GM12892 (cell line): Measurements from ENCODE around the gene ZCCHC14.

Experiments
- DNase-seq: peaks from one replicate; pipeline ENCODE4 v3.0.0; 2011; ENCODE audit not compliant: insufficient read length
- FAIRE-seq: peaks from 2 replicates; lab custom pipeline; 2011; peaks lifted over from hg19 to GRCh38; lab: Jason Lieb, UNC
- POLR2A ChIP-seq: IDR thresholded peaks from 2 replicates; pipeline ENCODE4 v1.6.1; 2011; ENCODE audit warnings: low read depth, low read length, control low read depth
- POLR2AphosphoS5 ChIP-seq: IDR thresholded peaks from 2 replicates; pipeline ENCODE4 v1.6.1; 2011; ENCODE audit warnings: low read depth, low read length, control low read depth
- TAF1 ChIP-seq: IDR thresholded peaks from 2 replicates; pipeline ENCODE4 v1.6.1; 2011; ENCODE audit warnings: low read depth, mild to moderate bottlenecking, control low read depth, low read length, borderline replicate concordance

ZCCHC14 gene

GRCh38 chr16:87374313-87374712 lies 118.5 kb downstream of the ZCCHC14 start:
- no peak for TF ChIP-seq TAF1
- no peak for TF ChIP-seq POLR2A
- no peak for TF ChIP-seq POLR2AphosphoS5
- no peak for FAIRE-seq

DNA sequence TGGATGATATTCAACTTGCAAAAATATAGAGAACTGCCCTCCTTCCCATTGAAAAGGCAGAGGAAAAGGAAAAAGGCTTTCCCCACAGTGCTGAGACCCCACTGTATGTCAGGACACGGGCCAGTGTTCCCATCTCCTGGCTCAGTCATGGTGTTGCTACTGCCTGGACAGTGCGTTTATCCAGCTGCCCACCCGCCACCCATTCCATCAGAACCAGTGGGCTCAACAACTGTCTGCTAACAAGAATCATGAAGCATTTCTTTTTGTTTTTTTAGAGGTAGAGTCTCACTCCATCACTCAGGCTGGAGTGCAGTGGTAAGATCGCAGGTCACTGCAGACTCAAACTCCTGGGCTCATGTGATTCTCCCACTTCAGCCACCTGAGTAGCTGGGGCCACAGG lies 120.5 kb downstream of the ZCCHC14 start:
- FAIRE-seq, result no peak
- TF ChIP-seq TAF1 (no peak), POLR2AphosphoS5 (no peak), POLR2A (no peak)
- no peak for DNase-seq

More at GRCh38 chr16:87374313-87374712, 118.5 kb downstream of the ZCCHC14 start:
- no peak for DNase-seq

GRCh38 chr16:87371261-87371866 lies 121.5 kb downstream of the ZCCHC14 start:
- FAIRE-seq (no peak), DNase-seq (no peak)

DNA sequence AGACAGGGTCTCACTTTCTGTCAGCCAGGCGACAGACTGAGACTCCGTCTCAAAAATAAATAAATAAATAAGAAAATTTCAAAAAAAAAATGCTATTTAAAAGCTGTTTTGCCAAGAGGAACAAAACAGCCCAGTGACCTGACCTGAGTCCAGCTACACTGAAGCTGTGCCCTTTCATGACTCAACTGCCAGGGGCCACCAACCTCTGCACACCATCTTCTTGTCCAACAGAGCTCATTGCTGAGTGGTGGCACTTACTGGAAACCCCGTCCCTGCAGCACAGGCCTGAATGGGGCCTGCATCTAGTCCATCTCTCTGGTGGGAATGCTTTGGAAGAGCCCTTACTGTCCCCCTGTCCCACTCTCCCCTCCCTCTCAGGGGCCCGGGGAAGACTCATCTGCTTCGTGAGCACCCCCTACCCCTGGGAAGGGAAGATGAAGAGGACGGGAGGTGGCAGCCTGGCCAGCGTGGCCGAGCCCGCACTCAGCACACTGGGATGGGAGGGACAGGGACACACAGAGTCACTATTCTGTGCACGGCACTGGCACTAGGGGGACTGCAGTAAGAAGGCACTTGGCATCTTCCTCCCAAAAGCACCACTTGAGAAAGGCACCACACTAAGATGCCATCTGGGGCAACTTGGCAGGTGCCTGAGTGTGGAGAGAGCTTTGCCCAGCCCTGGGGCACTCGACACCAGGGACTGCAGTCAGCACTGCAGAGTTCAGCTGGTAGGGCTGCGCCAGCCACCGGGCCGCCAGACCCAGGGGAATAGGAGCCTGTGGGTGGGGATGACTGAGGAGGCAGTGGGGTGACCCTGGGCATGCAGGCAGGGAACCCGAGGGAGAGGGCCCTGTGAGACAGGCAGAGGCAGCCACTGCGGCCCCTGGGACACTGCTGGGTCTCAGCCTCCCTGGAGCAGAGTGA lies 122.8 kb downstream of the ZCCHC14 start:
- no peak for TF ChIP-seq TAF1
- no peak for TF ChIP-seq POLR2A
- TF ChIP-seq POLR2AphosphoS5, result no peak
- FAIRE-seq (no peak), DNase-seq (no peak)

More at GRCh38 chr16:87371261-87371866, 121.5 kb downstream of the ZCCHC14 start:
- TF ChIP-seq POLR2A, result no peak
- TF ChIP-seq TAF1, result no peak
- no peak for TF ChIP-seq POLR2AphosphoS5

DNA sequence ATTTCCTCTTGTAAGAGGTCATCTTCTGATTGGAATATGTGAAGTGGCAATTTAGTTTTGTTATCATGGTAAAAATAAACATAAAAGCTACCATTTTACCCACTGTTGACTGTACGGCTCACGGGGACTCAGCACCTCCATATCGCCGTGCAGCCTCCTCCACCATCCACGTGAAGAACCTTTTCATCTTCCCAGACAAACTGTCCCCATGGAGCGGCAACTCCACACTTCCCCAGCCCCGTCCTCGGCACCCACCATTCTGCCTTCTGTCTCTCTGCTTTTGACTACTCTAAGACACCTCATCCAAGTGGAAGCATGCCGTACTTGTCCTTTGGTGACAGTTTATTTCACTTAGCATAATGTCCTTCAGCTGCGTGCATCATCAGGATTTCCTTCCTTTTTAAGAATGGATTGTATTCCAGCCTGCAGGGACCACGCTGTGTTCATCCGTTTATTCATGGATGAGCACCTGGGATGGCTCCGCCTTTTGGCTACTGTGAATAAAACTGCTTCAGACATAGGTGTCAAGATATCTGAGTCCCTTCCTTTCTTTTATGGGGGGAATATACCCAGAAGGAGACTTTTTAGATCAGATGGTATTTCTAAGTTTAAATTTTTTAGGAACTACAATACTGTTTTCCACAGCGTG lies 123.6 kb downstream of the ZCCHC14 start:
- FAIRE-seq (no peak), DNase-seq (no peak)
- TF ChIP-seq POLR2A (no peak), POLR2AphosphoS5 (no peak), TAF1 (no peak)

- DNase-seq, result no peak
- no peak for FAIRE-seq
- TF ChIP-seq POLR2AphosphoS5, result no peak
- TF ChIP-seq TAF1, result no peak
- no peak for TF ChIP-seq POLR2A
Observed at GRCh38 chr16:87368029-87368770, 124.6 kb downstream of the ZCCHC14 start.

- no peak for TF ChIP-seq TAF1
- TF ChIP-seq POLR2A, result no peak
- no peak for TF ChIP-seq POLR2AphosphoS5
- DNase-seq (no peak), FAIRE-seq (no peak)
Observed at GRCh38 chr16:87367529-87367928, 125.3 kb downstream of the ZCCHC14 start.

- FAIRE-seq (no peak), DNase-seq (no peak)
- TF ChIP-seq POLR2A (no peak), POLR2AphosphoS5 (no peak), TAF1 (no peak)
Observed at GRCh38 chr16:87366930-87367329, 125.9 kb downstream of the ZCCHC14 start.

GRCh38 chr16:87366288-87366687 lies 126.5 kb downstream of the ZCCHC14 start:
- no peak for TF ChIP-seq POLR2A
- FAIRE-seq (no peak), DNase-seq (no peak)

DNA sequence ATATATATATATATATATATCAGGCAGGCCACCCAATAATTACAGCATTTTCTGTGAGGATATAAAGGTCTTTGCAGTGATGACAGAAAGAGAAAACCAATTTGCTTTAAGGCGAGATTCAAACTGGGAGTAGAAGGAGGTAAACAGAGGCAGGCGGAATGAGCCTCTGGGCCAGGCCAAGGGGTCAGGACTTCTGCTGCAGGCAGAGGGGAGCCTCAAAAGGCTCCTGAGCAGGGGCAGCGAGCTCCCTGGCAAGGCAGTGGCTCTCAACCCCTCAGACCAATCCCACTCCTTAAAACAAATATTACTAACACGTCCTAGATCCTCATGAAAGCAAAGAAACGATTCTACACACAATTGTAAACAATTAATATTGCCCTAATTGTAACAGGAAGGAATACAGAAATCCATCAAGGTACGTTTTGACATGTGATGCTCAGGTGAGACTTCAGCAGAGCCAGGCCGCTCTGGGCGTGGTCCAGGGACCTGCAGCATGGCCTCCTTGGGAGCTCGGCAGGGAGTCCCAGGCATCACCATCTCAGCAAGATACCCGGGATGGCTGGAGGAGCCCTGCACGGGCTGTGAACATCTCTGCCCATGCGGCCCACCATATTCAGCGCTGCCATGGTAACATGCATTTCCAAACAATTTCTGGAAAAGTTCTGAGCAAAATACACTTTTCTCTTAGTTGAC lies 127.7 kb downstream of the ZCCHC14 start:
- TF ChIP-seq TAF1, result no peak
- no peak for TF ChIP-seq POLR2A
- TF ChIP-seq POLR2AphosphoS5, result no peak
- no peak for FAIRE-seq
- DNase-seq, result no peak
